Measurements from ENCODE around the gene POMGNT2. TPM values are rescaled to one million over a fixed set of nuclear protein-coding genes. Genes with fewer than 3 reads are reported as not detected.

The POMGNT2 gene
- total and polyA plus RNA-seq, 10 of the 15 experiments (the other 5 are each of a cell fraction or from before 2014, with no cell fraction given) = 0.02 to 1.7 (median 0.17) TPM; not detected in 1

DNA sequence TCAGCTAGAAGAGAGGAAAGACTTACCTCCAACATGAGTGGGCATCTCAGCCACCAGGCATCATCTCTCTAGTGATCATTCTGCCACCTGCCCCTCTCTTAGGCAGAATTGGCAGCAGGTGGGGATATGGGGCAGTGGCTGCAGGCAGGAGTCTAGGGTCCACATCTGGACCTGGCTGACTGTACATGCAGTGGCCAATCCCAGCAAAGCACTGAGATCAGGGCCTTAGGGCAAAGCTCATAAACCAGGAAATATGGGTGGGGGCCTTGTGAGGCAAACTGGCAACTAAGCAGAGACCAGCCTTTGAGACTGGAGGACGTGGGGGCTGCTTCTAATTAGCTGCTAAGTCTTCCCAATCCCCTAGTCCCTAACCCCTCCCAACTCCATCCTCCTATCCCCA lies 12.9 kb downstream of the POMGNT2 start:
- 5% methylated on average over 1 of the region's 1 CpG for whole genome bisulfite sequencing (ENCODE audit: insufficient coverage, insufficient replicate concordance, low lambda C conversion rate, missing lambda C conversion rate)
- H3K9ac ChIP-seq (ENCODE audit: control insufficient read depth, insufficient read depth, low read length) = no peak overlapping the region
- CTCF ChIA-PET = no interaction called here
- TF ChIP-seq IKZF2 (IDR thresholded peaks at IDR 0.05) (no peak), HDAC6 (IDR thresholded peaks at IDR 0.05; ENCODE audit: unreplicated experiment) (no peak), WRNIP1 (IDR thresholded peaks at IDR 0.05; ENCODE audit: borderline replicate concordance, low read depth, low read length) (no peak), MAX (IDR thresholded peaks at IDR 0.05; ENCODE audit: low read depth, low read length) (no peak), BCL11A (IDR thresholded peaks at IDR 0.05; ENCODE audit: low read depth, low read length) (no peak), CEBPB (IDR thresholded peaks at IDR 0.05; ENCODE audit: borderline replicate concordance in 1 of 2, low read depth in 2 of 2, low read length in 2 of 2) (no peak), CREB1 (IDR thresholded peaks at IDR 0.05; ENCODE audit: low read depth) (no peak), ZBED1 (IDR thresholded peaks at IDR 0.05; ENCODE audit: borderline replicate concordance) (no peak), NBN (IDR thresholded peaks at IDR 0.05) (no peak), CEBPZ (IDR thresholded peaks at IDR 0.05; ENCODE audit: low read depth, low read length) (no peak), RELB (IDR thresholded peaks at IDR 0.05; ENCODE audit: low read depth) (no peak), KAT2A (conservative IDR thresholded peaks at IDR 0.05; ENCODE audit: control insufficient read depth, low read depth, low read length) (no peak), ATF7 (IDR thresholded peaks at IDR 0.05; ENCODE audit: low read depth) (no peak)
- TF ChIP-seq, protein P1, sequence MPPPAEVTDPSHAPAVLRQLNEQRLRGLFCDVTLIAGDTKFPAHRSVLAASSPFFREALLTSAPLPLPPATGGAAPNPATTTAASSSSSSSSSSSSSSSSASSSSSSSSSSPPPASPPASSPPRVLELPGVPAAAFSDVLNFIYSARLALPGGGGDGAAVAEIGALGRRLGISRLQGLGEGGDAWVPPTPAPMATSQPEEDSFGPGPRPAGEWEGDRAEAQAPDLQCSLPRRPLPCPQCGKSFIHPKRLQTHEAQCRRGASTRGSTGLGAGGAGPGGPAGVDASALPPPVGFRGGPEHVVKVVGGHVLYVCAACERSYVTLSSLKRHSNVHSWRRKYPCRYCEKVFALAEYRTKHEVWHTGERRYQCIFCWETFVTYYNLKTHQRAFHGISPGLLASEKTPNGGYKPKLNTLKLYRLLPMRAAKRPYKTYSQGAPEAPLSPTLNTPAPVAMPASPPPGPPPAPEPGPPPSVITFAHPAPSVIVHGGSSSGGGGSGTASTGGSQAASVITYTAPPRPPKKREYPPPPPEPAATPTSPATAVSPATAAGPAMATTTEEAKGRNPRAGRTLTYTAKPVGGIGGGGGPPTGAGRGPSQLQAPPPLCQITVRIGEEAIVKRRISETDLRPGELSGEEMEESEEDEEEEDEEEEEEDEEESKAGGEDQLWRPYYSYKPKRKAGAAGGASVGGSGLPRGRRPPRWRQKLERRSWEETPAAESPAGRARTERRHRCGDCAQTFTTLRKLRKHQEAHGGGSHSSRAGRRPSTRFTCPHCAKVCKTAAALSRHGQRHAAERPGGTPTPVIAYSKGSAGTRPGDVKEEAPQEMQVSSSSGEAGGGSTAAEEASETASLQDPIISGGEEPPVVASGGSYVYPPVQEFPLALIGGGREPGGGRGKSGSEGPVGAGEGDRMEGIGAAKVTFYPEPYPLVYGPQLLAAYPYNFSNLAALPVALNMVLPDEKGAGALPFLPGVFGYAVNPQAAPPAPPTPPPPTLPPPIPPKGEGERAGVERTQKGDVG (CRISPR knock-in tag; IDR thresholded peaks at IDR 0.05) = no peak
- TF ChIP-seq, protein P2, sequence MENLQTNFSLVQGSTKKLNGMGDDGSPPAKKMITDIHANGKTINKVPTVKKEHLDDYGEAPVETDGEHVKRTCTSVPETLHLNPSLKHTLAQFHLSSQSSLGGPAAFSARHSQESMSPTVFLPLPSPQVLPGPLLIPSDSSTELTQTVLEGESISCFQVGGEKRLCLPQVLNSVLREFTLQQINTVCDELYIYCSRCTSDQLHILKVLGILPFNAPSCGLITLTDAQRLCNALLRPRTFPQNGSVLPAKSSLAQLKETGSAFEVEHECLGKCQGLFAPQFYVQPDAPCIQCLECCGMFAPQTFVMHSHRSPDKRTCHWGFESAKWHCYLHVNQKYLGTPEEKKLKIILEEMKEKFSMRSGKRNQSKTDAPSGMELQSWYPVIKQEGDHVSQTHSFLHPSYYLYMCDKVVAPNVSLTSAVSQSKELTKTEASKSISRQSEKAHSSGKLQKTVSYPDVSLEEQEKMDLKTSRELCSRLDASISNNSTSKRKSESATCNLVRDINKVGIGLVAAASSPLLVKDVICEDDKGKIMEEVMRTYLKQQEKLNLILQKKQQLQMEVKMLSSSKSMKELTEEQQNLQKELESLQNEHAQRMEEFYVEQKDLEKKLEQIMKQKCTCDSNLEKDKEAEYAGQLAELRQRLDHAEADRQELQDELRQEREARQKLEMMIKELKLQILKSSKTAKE (IDR thresholded peaks at IDR 0.05; ENCODE audit: low read depth, poor library complexity, severe bottlenecking) = no peak

More for the DNA sequence above, 12.9 kb downstream of the POMGNT2 start:
- no peaks in the 10 kb centered on the region for H3K9me3 ChIP-seq (replicated peaks; ENCODE audit: control insufficient read depth, insufficient read depth, low read length)
- intact Hi-C loops (cut with micrococcal nuclease; ENCODE audit: unreplicated experiment) (no loop called here), in situ Hi-C loops (cut with MboI) (no loop called here)
- POLR2A ChIA-PET = no interaction called here
- H2AFZ ChIP-seq (ENCODE audit: control insufficient read depth, low read depth, low read length) = no peak overlapping the region
- no peak overlapping the region for H3K27ac ChIP-seq (ENCODE audit: control insufficient read depth, insufficient read depth)
- DNase-seq (ENCODE audit: low read depth, low spot score) = no peak
- no peak overlapping the region for H3K4me2 ChIP-seq (ENCODE audit: control insufficient read depth, insufficient read depth)
- RAD21 ChIA-PET (ENCODE audit: unreplicated experiment) = no interaction called here
- no peak for ATAC-seq
- no peak for FAIRE-seq
- H4K20me1 ChIP-seq (ENCODE audit: control insufficient read depth, insufficient read depth) = no peaks in the 10 kb centered on the region
- H3K4me1 ChIP-seq (ENCODE audit: control insufficient read depth, insufficient read depth, low read length) = no peaks in the 10 kb centered on the region
- peaks cover 0 to 3% of the 10 kb centered on the region in 2 experiments; a peak in 2 of 4 replicates for H3K27me3 ChIP-seq (replicated peaks in 1 of 2; ENCODE audit: control insufficient read depth in 2 of 2, insufficient read depth in 2 of 2, low read length in 1 of 2)
- H3K36me3 ChIP-seq (ENCODE audit: control insufficient read depth in 2 of 2, insufficient read depth in 2 of 2, low read length in 1 of 2) = no peaks in the 10 kb centered on the region
- SMC1A ChIA-PET (ENCODE audit: uncharacterized antibody, unreplicated experiment) = interaction anchor here (0.9 kb wide), 1 partner anchor 9 kb away, joined by 3 read pairs; no protein-coding TSS in a partner anchor
- no peaks in the 10 kb centered on the region for H3K79me2 ChIP-seq (ENCODE audit: control insufficient read depth, insufficient read depth, low read length)
- no TSS peak for BruUV-seq (replicated peaks)
- no peak overlapping the region for H3K4me3 ChIP-seq
